ENCODE data around the gene GLA. TPM values are rescaled to one million over a fixed set of nuclear protein-coding genes. Genes with fewer than 3 reads are reported as not detected.

The GLA gene
- polyA plus RNA-seq (ENCODE audit: insufficient read length in 3 of 3): 10 to 100 TPM; 31.5 to 37.3 (median 32.8) TPM

- peak; percentile 89 to 91 (median 90) for DNase-seq (ENCODE audit: low read depth in 3 of 3, low spot score in 2 of 3)
These were observed at the start of gene GLA, which contains the start of gene HNRNPH2 for GRCh38 chrX:101407748-101408531. Gene GLA, minus strand, starts transcription at chrX:101407925. Its CDS starts 22 bp downstream, at chrX:101407903. Gene HNRNPH2, plus strand, starts transcription at chrX:101408222. Its CDS starts 3,767 bp downstream, at chrX:101411989.

- DNase-seq (ENCODE audit: low read depth in 3 of 3, low spot score in 2 of 3): no peak
These were observed 44.3 kb upstream of the GLA start for GRCh38 chrX:101452056-101452455.

GRCh38 chrX:101450961-101451360 lies 43.2 kb upstream of the GLA start:
- DNase-seq (ENCODE audit: low read depth in 3 of 3, low spot score in 2 of 3): no peak

DNA sequence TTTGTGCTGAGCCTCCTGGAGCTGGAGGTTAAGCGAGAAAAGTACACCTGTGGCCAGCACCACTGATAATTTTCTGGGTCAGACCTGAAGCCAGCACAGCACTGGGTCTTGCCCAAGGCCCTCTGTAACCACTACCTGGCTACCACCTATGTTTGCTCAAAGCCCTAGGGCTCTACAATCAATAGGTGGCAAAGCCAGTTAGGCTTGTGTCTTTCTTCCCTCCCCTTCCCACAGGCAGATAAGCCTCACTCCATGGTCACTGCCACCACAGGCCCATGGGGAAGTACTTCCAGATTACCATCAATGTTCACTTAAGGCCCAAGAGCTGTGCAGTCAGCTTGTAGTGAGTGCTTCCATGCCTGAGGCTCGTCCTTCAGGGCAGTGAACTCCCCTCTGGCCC lies 42.4 kb upstream of the GLA start:
- DNase-seq (ENCODE audit: low read depth in 3 of 3, low spot score in 2 of 3): no peak

- DNase-seq (ENCODE audit: low read depth in 3 of 3, low spot score in 2 of 3): no peak
These were observed 41.6 kb upstream of the GLA start for GRCh38 chrX:101449279-101449678.

- no peak for DNase-seq (ENCODE audit: low read depth in 3 of 3, low spot score in 2 of 3)
These were observed 34.4 kb upstream of the GLA start for GRCh38 chrX:101442085-101442484.

DNA sequence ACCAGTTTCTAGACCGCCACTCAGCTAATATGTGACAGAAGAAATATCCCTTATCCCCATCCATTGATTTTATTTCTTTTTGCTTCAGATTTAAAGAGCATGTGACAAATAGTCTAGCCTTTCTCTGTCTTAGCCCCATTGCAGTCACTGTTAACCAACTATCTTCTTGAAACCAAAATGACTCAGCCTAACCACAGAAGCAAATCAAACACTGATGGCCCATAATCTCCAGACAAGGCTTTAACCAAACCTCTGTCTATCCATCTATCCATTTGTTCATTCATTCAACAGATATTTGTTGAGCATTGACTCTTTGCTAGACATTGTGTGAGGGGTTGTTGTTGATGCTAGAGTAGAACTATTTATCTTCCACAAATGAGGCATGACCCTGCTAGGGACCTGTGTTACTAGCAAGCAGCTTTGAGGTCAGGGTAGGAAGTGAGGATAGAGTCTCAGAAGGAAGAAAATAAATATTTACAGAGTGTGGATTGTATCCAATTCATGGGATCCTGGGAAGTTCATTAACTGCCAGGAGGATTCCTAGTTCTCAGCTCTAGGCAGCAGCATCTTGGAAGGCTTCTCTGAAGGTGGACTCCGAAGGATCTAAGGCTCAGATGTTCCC lies 22.8 kb upstream of the GLA start:
- no peak for DNase-seq (ENCODE audit: low read depth in 3 of 3, low spot score in 2 of 3)

- DNase-seq (ENCODE audit: low read depth in 3 of 3, low spot score in 2 of 3): no peak
These were observed 22.2 kb upstream of the GLA start for GRCh38 chrX:101429934-101430333.

- DNase-seq (ENCODE audit: low read depth in 3 of 3, low spot score in 2 of 3): no peak
These were observed 20.2 kb upstream of the GLA start for GRCh38 chrX:101427954-101428353.

- no peak for DNase-seq (ENCODE audit: low read depth in 3 of 3, low spot score in 2 of 3)
These were observed 11.8 kb upstream of the GLA start for GRCh38 chrX:101419489-101419888.

DNA sequence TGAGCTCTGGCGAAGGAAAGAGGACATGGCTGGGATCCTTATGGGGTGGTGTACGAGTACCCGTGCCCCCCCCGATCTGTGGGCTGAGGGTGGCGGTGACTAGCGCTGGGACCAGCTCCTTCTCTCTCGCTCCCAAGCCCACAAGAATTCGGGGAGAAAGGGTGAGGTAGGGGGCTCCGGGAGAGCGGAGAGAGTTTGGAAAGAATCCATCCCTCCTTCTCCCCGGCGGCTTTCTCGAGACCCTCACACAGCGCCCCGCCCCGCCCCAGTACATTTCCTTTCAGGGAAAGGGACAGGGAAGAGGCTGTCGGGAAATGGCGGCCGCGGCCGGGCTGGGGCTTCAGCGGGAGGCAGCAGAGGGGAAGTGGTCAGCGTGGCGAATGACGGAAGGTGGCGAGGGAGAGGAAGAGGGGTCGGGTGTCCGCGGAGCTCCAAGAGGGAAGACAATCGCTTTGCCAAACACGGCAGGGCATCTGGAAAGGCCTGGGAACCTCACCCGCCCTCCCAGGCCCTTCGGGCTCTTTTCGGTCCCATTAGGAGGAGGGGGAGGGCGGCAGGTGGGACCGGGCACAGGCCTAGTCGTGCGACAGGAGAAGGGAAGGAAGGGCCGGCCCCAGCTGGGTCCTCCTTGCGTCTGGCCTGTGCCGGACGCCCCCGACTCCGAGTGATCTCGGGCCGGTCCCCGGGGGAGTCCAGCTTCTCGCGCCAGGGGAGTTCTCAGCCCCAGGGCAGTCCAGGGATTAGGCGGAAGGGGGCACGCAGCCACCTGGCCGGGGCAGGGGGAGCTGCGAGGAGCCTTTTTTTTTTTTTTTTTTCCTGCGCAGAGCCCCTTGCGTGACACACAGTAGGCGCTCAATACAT lies 10.5 kb upstream of the GLA start:
- DNase-seq (ENCODE audit: low read depth in 3 of 3, low spot score in 2 of 3): peak in 1 of 3 donors; percentile 20

DNA sequence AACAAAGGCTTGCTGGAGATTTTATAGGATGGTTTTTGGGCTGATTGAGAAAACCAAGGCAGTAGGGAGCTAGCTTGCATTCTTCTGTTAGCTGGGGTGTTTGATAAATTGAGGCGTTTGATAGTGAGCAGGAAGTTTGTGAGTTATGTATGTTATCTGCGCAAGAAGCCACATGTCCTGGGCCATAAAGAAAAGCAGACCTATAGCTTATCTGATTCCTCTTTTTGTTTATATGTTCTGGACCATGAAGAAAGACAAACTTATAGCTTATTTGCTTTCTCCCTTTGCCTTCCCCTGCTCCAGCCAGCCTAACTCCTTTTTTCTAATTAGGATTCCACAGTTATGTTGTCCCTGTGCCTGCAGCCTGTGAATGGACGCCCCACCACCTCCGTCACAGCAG lies 9.5 kb upstream of the GLA start:
- no peak for DNase-seq (ENCODE audit: low read depth in 3 of 3, low spot score in 2 of 3)

GRCh38 chrX:101416691-101417090 lies 9.0 kb upstream of the GLA start:
- DNase-seq (ENCODE audit: low read depth in 3 of 3, low spot score in 2 of 3): no peak

GRCh38 chrX:101415180-101416145 lies 7.7 kb upstream of the GLA start:
- peak in 1 of 3 donors; percentile 41 for DNase-seq (ENCODE audit: low read depth in 3 of 3, low spot score in 2 of 3)

DNA sequence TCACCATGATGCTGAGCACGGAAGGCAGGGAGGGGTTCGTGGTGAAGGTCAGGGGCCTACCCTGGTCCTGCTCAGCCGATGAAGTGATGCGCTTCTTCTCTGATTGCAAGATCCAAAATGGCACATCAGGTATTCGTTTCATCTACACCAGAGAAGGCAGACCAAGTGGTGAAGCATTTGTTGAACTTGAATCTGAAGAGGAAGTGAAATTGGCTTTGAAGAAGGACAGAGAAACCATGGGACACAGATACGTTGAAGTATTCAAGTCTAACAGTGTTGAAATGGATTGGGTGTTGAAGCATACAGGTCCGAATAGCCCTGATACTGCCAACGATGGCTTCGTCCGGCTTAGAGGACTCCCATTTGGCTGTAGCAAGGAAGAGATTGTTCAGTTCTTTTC lies 4.3 kb upstream of the GLA start:
- DNase-seq (ENCODE audit: low read depth in 3 of 3, low spot score in 2 of 3): no peak

GRCh38 chrX:101410461-101410860 lies 2.7 kb upstream of the GLA start:
- no peak for DNase-seq (ENCODE audit: low read depth in 3 of 3, low spot score in 2 of 3)

- no peak for DNase-seq (ENCODE audit: low read depth in 3 of 3, low spot score in 2 of 3)
These were observed 1.3 kb upstream of the GLA start for GRCh38 chrX:101409043-101409442.

DNA sequence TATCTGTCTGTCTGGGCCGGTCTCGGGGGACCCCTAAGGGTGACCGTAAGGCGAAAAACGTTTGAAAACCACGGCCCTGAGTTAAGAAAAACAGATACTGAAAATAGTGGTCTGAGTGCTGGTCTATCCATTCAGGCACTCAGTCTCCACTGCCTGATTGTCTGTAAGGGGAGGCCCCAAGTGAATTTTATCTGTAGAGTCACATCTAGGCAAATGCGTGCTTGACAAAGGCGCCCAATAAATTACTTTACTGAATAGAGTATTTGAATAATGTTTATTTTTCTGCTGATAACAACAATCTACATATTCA lies 762 bp upstream of the GLA start:
- DNase-seq (ENCODE audit: low read depth in 3 of 3, low spot score in 2 of 3): no peak

DNA sequence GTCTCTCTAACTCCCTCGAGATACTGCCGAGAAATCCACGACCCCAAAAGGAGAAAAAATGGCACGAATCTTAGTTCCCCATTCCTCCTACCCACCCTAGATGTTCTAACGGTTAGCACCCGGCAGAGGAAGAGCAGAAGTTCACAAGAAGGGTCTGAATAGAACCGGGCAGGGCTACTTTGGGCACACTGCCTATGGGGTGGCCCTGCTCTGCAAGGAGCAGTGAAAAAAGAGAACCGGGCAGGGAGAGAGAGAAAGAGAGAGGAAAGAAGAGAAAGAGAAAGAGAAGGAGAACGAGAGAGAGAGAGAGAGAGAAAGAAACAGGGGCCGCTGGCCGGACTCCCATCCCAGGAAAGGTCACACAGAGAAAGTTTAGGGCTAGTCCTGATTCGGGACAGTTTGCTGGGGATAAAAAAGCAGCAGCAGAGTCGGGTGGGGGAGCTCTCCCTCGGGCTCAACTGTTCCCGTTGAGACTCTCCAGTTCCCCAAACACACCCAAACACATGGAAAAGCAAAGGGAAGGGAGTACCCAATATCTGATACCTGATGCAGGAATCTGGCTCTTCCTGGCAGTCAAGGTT lies 468 bp downstream of the GLA start:
- DNase-seq (ENCODE audit: low read depth in 3 of 3, low spot score in 2 of 3): no peak

DNA sequence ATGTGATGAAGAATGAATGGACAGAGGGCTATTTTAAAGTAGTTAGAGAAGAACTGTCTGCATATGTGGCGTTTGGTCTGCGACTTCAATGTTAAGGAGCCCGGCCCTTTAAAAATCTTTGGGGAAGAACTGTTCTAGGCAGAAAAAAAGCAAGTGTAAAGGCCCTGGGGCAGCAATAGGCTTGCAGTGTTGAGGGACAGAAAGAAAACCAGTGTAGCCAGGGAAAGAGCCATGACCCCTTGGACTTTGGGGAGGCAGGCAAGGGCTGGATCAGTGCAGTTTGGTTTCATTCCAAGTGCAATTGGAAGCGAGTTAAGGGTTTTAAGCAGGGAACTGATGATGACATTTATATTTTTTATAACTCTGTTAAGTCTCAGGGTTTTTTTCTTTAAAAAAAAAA lies 7.9 kb downstream of the GLA start:
- DNase-seq (ENCODE audit: low read depth in 3 of 3, low spot score in 2 of 3): no peak
